SH-SY5Y (cell line): ENCODE measurements around the gene CFAP251.

Experiments
- GATA2 ChIP-seq: IDR thresholded peaks from 2 replicates; pipeline ENCODE4 v1.6.1; 2011; ENCODE audit warnings: mild to moderate bottlenecking, low read depth, low read length
- GATA3 ChIP-seq: IDR thresholded peaks from 2 replicates; pipeline ENCODE4 v1.6.1; 2011; ENCODE audit warnings: low read depth, mild to moderate bottlenecking, low read length, moderate library complexity

- TF ChIP-seq GATA3 (no peak), GATA2 (no peak)
Measured at GRCh38 chr12:121905746-121906145, 12.6 kb upstream of the CFAP251 start.
